GM03348 (cell line): Measurements from ENCODE around the gene LHB.
"Not testable (repeated sequence)": the region's sequence is repeated elsewhere in the genome, so short reads cannot be mapped to it uniquely, and the experiment has no call there.

Source experiments
- DNase-seq: peaks from one replicate; pipeline ENCODE4 v3.0.0; 2012; ENCODE audit warnings: low spot score

The LHB gene

DNA sequence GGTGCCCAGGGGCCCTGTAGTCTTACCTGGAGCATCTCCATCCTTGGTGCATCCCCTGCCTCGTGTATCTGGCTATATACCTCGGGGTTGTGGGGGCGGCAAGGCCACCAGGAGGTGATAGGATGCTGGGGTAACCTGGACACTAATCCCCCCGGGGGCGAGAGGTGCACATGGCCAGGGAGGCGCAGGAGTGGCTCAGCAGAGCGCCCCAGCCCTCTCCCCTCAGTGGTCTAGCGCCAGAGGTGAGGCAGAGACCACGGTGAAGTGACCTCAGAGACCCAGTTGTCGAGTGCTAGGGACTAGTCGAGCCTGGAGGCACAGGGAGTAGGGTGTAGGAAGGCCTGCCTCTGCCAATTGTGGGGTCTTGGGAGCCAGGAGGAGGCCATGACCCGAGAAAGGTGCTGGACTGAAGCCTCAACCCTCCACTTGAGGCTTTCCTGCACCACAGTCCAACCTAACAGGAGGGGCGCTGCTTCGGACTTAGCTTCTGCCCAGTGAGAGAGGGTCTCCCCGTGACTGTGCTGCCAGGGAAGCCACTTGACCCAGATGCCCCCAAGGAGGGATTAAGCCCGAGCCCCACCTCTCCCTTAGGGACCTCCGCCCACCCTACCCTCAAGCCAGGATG is at the start of gene LHB:
Gene LHB, minus strand, starts transcription at position 51 of the 625 bp plus-strand sequence. Its CDS starts 10 bp downstream, at position 41.
- no peak for DNase-seq

GRCh38 chr19:49065905-49066512 is 49.1 kb upstream of the LHB start:
- no peak for DNase-seq

GRCh38 chr19:49064768-49065611 is 48.1 kb upstream of the LHB start, which contains the start of gene NTF4:
Gene NTF4, minus strand, starts transcription at chr19:49064818. Its CDS starts 2,821 bp downstream, at chr19:49061997.
- peak; percentile 61 for DNase-seq

DNA sequence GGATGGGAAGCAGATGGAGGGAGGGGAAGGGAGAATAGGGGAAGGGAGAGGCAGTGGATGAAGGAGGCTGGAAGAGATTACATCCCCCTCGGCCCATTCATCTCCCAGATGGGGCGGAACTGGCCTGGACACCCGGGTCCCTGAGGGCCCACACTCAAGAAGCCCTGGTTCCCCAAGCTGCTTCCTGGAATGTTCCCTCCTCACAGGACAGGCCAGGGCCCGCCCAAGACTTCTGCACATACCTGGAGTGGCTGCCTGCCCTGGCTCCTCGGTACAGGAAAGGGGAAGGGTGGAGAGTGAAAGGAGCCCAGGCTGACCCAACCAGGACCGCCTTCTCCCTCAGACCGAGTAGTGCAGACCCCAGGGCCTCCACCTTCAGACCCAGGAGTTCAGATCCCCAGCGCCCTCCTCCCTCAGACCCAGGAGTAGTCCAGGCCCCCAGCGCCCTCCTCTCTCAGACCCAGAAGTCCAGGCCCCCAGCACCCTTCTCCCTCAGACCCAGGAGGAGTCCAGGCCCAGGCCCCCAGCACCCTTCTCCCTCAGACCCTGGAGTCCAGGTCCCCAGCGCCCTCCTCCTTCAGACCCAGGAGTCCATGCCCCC is 47.2 kb upstream of the LHB start:
- DNase-seq, result no peak

GRCh38 chr19:49061445-49061844 is 44.6 kb upstream of the LHB start:
- no peak for DNase-seq

DNA sequence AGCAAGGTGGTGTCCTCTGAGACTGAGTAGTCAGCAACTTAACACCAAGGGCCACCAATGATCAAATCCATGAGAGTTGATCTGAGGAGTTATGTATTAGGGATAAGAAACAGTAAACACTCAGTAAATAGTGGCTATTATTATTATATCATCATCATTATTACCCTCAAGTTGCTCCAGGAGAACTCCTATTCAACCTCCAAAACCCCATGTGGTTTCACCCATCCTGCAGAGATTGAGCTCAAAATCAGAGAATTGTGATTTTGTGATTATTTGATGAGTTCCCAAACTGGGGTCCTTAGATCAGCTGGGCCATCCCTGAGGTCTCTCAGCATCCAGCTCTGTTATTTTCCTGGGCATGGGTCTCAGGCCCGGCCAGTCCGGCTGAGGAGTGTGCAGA is 44.1 kb upstream of the LHB start:
- DNase-seq, result no peak

GRCh38 chr19:49059053-49059452 is 42.2 kb upstream of the LHB start:
- no peak for DNase-seq

GRCh38 chr19:49058562-49058961 is 41.7 kb upstream of the LHB start:
- peak; percentile 67 for DNase-seq

GRCh38 chr19:49057636-49058234 is 40.8 kb upstream of the LHB start, which contains the start of gene CGB7:
Gene CGB7, minus strand, starts transcription at chr19:49057749. Its CDS starts 2,374 bp downstream, at chr19:49055375.
- DNase-seq, result peak; percentile 92

GRCh38 chr19:49056902-49057596 is 40.2 kb upstream of the LHB start:
- DNase-seq, result not testable (repeated sequence)

GRCh38 chr19:49056101-49056901 is 39.4 kb upstream of the LHB start:
- DNase-seq, result peak; percentile 93

DNA sequence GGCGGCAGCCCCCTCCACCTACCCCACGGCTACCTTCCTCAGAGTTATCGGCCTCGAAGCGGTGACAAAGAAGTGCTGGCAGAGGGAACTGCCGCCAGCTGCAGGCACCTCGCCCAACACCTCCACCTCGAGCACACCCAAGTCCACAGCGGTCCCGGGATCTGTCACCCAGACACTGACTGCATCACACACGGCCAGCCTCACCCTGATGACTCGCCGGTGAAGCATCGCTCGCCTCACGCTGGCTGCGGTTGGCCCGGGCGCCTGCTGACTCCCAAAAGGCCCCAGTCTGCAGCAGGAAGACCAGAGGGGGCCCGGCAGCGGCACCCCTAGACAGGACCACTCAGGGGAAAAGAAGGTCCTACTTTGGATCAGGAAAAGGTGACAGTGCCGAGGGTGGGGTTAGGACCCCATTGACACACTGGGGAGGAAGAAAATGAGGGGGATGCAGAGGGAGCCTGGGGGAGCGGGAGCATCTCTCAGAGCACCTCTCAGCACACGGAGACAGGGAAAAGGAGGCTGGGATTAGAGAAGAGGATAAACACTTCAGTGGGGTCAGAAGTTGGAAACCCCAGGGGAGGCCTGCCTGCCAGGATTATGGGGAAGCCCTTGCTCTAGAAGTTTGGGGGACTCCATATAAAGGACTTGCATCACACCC is 33.6 kb upstream of the LHB start:
- peak; percentile 71 for DNase-seq

DNA sequence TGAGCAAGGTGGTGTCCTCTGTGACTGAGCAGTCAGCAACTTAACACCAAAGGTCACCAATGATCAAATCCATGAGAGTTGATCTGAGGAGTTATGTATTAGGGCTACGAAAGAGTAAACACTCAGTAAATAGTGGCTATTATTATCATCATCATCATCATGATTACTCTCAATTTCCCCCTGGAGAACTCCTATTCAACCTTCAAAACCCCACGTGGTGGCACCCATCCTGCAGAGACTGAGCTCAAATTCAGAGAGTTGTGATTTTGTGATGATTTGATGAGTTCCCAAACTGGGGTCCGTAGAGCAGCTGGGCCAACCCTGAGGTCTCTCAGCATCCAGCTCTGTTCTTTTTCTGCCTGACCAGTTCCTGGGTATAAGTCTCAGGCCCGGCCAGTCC is 32.9 kb upstream of the LHB start:
- DNase-seq, result not testable (repeated sequence)

GRCh38 chr19:49049011-49049410 is 32.1 kb upstream of the LHB start, which contains the start of gene CGB8:
Gene CGB8, minus strand, starts transcription at chr19:49049111. Its CDS starts 372 bp downstream, at chr19:49048739.
- DNase-seq, result not testable (repeated sequence)

DNA sequence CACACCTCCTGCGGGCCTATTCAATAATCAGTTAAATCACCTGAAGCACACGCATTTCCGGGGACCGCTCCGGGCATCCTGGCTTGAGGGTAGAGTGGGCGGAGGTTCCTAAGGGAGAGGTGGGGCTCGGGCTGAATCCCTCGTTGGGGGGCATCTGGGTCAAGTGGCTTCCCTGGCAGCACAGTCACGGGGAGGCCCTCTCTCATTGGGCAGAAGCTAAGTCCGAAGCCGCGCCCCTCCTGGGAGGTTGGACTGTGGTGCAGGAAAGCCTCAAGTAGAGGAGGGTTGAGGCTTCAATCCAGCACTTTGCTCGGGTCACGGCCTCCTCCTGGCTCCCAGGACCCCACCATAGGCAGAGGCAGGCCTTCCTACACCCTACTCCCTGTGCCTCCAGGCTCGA is 26.7 kb upstream of the LHB start, which contains the start of gene CGB5:
Gene CGB5, plus strand, starts transcription at position 301 of the 400 bp plus-strand sequence. CDS start 362 bp downstream, outside the sequence.
- not testable (repeated sequence) for DNase-seq

DNA sequence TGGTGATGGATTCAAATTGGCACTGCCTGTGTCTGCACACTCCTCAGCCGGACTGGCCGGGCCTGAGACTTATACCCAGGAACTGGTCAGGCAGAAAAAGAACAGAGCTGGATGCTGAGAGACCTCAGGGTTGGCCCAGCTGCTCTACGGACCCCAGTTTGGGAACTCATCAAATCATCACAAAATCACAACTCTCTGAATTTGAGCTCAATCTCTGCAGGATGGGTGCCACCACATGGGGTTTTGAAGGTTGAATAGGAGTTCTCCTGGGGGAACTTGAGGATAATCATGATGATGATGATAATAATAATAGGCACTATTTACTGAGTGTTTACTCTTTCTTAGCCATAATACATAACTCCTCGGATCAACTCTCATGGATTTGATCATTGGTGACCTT is 25.8 kb upstream of the LHB start:
- not testable (repeated sequence) for DNase-seq

GRCh38 chr19:49042177-49042576 is 25.3 kb upstream of the LHB start:
- no peak for DNase-seq

- not testable (repeated sequence) for DNase-seq
Observed at GRCh38 chr19:49039736-49040135, 22.8 kb upstream of the LHB start.

GRCh38 chr19:49038557-49039276 is 21.8 kb upstream of the LHB start:
- peak; percentile 63 for DNase-seq
